ENCODE results near the gene KCTD5.

DNA sequence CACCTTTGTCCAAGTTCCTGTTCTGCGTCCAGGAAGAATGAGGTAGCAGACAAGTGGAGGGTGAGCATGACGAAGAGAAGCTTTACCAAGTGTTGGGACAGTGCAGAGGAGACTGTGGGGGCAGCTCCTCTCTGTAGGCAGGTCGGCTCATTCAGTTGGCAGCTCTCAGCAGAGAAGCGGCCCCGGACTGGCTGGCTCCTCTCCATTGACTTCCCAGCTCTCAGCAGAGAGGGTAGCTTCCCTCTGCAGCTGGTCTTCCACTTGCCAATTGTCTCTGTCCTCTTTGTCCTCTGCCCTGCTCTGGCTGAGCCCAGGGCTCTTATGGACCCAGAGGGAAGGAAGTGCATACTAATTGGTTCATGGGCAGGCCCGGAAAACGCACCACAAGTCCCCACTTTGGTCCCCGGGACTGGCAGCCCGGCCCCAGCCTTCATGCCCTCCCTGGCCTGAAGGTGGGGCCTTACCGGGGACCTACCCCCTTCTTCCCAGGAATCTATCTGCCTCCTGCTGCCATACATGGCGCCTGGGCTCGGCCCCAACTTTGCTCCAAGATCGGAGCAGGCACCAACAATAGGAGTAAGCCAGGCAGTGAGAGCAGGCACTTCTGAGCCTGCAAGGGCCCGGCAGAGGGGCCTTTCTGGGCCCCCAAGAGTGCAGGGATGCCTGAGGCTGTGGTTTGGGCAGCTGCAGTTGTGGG lies 10.1 kb downstream of the KCTD5 start:
- no peak for TF ChIP-seq CTCF (IDR thresholded peaks at IDR 0.05; ENCODE audit: control extremely low read depth in 1 of 3, insufficient read depth in 1 of 3, low read depth in 1 of 3, low read length in 3 of 3)
- no peak for TF ChIP-seq CEBPB (IDR thresholded peaks at IDR 0.05; ENCODE audit: low read depth, low read length)
- TF ChIP-seq HDAC6 (IDR thresholded peaks at IDR 0.05; ENCODE audit: low read depth, low read length), result no peak
- no peak for TF ChIP-seq JUN (IDR thresholded peaks at IDR 0.05; ENCODE audit: low read depth, low read length)
